Coronary artery (tissue), 2 donors: ENCODE measurements around the gene PTPRM.

Experiments
- DNase-seq: peaks from one replicate; pipeline ENCODE4 v3.0.0-alpha.2; 2017; ENCODE audit warnings: low spot score
- H3K27ac ChIP-seq, 2 donors: fragments of 200-600 bp; sonication (generic); one replicate each; pipeline ENCODE4 v1.5.1; 2016 to 2019
- H3K4me3 ChIP-seq: fragments of 200-600 bp; sonication (generic); 2 replicates; pipeline ENCODE4 v1.5.1; 2016; ENCODE audit warnings: mild to moderate bottlenecking, moderate library complexity
- CTCF ChIP-seq: fragments of 200-600 bp; sonication (generic); IDR thresholded peaks from one replicate; pipeline ENCODE4 v1.5.1; 2019; ENCODE audit warnings: antibody characterized with exemption

PTPRM gene

GRCh38 chr18:7896805-7897518 lies 329.8 kb downstream of the PTPRM start:
- H3K4me3 ChIP-seq = peak overlapping the region; percentile 40
- no peak for TF ChIP-seq CTCF
- H3K27ac ChIP-seq = peak overlapping the region; percentile 21 to 66
- DNase-seq = no peak

GRCh38 chr18:7898181-7898580 lies 331.1 kb downstream of the PTPRM start:
- H3K27ac ChIP-seq = peak overlapping the region in 1 of 2 donors; percentile 7
- no peak for TF ChIP-seq CTCF
- no peak overlapping the region for H3K4me3 ChIP-seq
- DNase-seq = no peak

GRCh38 chr18:7899078-7899477 lies 332.0 kb downstream of the PTPRM start:
- H3K4me3 ChIP-seq = no peak overlapping the region

DNA sequence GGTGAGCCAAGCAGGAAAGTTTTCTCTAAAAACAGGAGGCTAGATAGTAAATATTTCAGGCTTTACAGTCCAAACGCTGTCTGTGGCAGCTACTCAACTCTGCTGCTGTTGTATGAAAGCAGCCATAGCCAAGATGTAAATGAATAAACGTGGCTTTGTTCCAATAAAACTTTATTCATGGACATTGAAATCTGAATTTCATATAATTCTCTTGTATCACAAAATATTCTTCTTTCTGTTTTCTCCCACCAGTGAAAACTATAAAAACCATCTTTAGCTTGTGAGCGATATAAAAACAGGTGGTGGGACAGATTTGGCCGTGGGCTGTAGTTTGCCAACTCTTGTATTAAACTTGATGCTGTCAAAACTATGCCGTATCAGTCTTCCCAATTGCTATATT lies 333.0 kb downstream of the PTPRM start:
- no peak overlapping the region for H3K27ac ChIP-seq
- no peak for DNase-seq
- H3K4me3 ChIP-seq = no peak overlapping the region
- TF ChIP-seq CTCF = no peak

More at GRCh38 chr18:7899078-7899477, 332.0 kb downstream of the PTPRM start:
- DNase-seq = no peak
- no peak for TF ChIP-seq CTCF
- H3K27ac ChIP-seq = no peak overlapping the region

- H3K4me3 ChIP-seq = no peak overlapping the region
- DNase-seq = no peak
- no peak for TF ChIP-seq CTCF
- H3K27ac ChIP-seq = peak overlapping the region in 1 of 2 donors; percentile 48
Measured at GRCh38 chr18:7901657-7902056, 334.5 kb downstream of the PTPRM start.

- peak overlapping the region; percentile 48 to 53 for H3K27ac ChIP-seq
- no peak for TF ChIP-seq CTCF
- H3K4me3 ChIP-seq = no peak overlapping the region
- no peak for DNase-seq
Measured at GRCh38 chr18:7902399-7902839, 335.3 kb downstream of the PTPRM start.

- no peak for TF ChIP-seq CTCF
- no peak overlapping the region for H3K4me3 ChIP-seq
- H3K27ac ChIP-seq = no peak overlapping the region
- no peak for DNase-seq
Measured at GRCh38 chr18:7904529-7904928, 337.4 kb downstream of the PTPRM start.
